ENCODE data around the gene ZNF57. TPM values are rescaled to one million over a fixed set of nuclear protein-coding genes. Genes with fewer than 3 reads are reported as not detected.
A peak's percentile ranks its signal among the peaks of the same experiment; 100 is the strongest.

Gene ZNF57
- total and polyA plus RNA-seq, 2 of the 13 experiments (the other 11 are each of a cell fraction or from before 2014, with no cell fraction given) = 6.6 to 17.5 TPM

DNA sequence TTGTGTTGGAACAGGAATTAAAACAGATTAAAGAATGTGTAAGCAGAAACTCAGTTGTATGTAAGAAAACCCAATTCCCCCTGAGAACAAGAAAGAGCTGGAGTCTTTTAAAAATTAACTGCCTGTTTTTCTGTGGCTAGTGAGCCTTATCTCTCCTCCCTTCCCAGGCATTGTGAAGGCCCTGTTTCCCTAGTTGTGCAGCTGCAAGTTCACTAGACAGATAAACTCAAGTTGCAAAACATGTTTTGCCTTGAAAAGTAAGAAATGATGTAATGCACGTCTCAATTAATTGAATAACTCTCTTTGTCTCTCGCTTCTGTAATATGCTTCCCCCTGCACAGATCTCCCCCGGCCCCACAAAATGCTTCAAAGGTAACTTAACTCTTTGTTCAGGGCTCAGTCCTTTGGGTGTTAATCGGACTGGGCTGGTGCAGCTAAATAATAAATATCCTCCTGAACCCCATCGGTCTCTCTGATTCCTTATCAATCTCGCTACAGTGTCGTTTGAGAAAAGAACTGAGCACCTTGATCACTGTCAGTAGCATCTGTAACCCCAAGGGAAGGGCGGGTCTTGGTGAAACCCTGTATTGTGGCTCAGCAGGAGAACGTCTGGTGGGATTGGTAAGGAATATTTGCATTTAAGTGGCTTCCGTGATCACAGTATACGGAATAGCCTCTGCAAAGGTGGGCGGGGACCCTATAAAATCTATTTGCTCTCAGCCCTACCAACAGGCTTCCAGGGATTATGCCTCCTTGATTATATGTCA is 35.2 kb upstream of the ZNF57 start (continued):
- TF ChIP-seq MTA3 (CRISPR knock-in tag; IDR thresholded peaks at IDR 0.05) (no peak), ZNF333 (CRISPR knock-in tag; IDR thresholded peaks at IDR 0.05; ENCODE audit: borderline replicate concordance) (no peak), CEBPG (CRISPR knock-in tag; IDR thresholded peaks at IDR 0.05) (peak; percentile 59), SNAI1 (CRISPR knock-in tag; IDR thresholded peaks at IDR 0.05; ENCODE audit: borderline replicate concordance) (no peak), MIXL1 (CRISPR knock-in tag; IDR thresholded peaks at IDR 0.05) (peak; percentile 29; the same call in 1 of the 2 replicates), GATAD2A (CRISPR knock-in tag; IDR thresholded peaks at IDR 0.05) (peak; percentile 52; the same call in 1 of the 2 replicates), ZBTB42 (CRISPR knock-in tag; IDR thresholded peaks at IDR 0.05) (no peak), HOXA9 (CRISPR knock-in tag; IDR thresholded peaks at IDR 0.05; ENCODE audit: borderline replicate concordance) (no peak), ATF7 (IDR thresholded peaks at IDR 0.05) (no peak), ATF7 (CRISPR knock-in tag; IDR thresholded peaks at IDR 0.05) (no peak), NCOA1 (CRISPR knock-in tag; IDR thresholded peaks at IDR 0.05) (no peak), ZNF746 (CRISPR knock-in tag; IDR thresholded peaks at IDR 0.05) (no peak), JARID2 (CRISPR knock-in tag; IDR thresholded peaks at IDR 0.05; ENCODE audit: insufficient replicate concordance) (no peak), THAP11 (CRISPR knock-in tag; IDR thresholded peaks at IDR 0.05) (0 out of 2 replicates have a peak, but pooled peaks have one; percentile 30), KDM4B (CRISPR knock-in tag; IDR thresholded peaks at IDR 0.05) (no peak), SALL2 (CRISPR knock-in tag; IDR thresholded peaks at IDR 0.05) (no peak), ZFP90 (CRISPR knock-in tag; IDR thresholded peaks at IDR 0.05; ENCODE audit: borderline replicate concordance) (no peak), U2AF1 (optimal IDR thresholded peaks at IDR 0.05; ENCODE audit: low read depth, low read length) (no peak), MEIS2 (CRISPR knock-in tag; IDR thresholded peaks at IDR 0.05) (no peak), ZNF652 (CRISPR knock-in tag; IDR thresholded peaks at IDR 0.05; ENCODE audit: borderline replicate concordance, low read depth) (0 out of 2 replicates have a peak, but pooled peaks have one; percentile 39), DNMT1 (CRISPR knock-in tag; IDR thresholded peaks at IDR 0.05) (no peak)
- TF ChIP-seq, protein P1, sequence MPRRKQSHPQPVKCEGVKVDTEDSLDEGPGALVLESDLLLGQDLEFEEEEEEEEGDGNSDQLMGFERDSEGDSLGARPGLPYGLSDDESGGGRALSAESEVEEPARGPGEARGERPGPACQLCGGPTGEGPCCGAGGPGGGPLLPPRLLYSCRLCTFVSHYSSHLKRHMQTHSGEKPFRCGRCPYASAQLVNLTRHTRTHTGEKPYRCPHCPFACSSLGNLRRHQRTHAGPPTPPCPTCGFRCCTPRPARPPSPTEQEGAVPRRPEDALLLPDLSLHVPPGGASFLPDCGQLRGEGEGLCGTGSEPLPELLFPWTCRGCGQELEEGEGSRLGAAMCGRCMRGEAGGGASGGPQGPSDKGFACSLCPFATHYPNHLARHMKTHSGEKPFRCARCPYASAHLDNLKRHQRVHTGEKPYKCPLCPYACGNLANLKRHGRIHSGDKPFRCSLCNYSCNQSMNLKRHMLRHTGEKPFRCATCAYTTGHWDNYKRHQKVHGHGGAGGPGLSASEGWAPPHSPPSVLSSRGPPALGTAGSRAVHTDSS (CRISPR knock-in tag; conservative IDR thresholded peaks at IDR 0.05) = no peak
- TF ChIP-seq, protein P2, sequence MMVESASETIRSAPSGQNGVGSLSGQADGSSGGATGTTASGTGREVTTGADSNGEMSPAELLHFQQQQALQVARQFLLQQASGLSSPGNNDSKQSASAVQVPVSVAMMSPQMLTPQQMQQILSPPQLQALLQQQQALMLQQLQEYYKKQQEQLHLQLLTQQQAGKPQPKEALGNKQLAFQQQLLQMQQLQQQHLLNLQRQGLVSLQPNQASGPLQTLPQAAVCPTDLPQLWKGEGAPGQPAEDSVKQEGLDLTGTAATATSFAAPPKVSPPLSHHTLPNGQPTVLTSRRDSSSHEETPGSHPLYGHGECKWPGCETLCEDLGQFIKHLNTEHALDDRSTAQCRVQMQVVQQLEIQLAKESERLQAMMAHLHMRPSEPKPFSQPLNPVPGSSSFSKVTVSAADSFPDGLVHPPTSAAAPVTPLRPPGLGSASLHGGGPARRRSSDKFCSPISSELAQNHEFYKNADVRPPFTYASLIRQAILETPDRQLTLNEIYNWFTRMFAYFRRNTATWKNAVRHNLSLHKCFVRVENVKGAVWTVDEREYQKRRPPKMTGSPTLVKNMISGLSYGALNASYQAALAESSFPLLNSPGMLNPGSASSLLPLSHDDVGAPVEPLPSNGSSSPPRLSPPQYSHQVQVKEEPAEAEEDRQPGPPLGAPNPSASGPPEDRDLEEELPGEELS (CRISPR knock-in tag; IDR thresholded peaks at IDR 0.05) = peak; percentile 41; the same call in 1 of the 2 replicates
- TF ChIP-seq, protein P3, sequence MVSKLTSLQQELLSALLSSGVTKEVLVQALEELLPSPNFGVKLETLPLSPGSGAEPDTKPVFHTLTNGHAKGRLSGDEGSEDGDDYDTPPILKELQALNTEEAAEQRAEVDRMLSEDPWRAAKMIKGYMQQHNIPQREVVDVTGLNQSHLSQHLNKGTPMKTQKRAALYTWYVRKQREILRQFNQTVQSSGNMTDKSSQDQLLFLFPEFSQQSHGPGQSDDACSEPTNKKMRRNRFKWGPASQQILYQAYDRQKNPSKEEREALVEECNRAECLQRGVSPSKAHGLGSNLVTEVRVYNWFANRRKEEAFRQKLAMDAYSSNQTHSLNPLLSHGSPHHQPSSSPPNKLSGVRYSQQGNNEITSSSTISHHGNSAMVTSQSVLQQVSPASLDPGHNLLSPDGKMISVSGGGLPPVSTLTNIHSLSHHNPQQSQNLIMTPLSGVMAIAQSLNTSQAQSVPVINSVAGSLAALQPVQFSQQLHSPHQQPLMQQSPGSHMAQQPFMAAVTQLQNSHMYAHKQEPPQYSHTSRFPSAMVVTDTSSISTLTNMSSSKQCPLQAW (CRISPR knock-in tag; IDR thresholded peaks at IDR 0.05) = peak; percentile 41; the same call in 1 of the 2 replicates
- TF ChIP-seq, protein P4, sequence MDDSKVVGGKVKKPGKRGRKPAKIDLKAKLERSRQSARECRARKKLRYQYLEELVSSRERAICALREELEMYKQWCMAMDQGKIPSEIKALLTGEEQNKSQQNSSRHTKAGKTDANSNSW (CRISPR knock-in tag; IDR thresholded peaks at IDR 0.05; ENCODE audit: borderline replicate concordance) = no peak
- TF ChIP-seq, protein P5, sequence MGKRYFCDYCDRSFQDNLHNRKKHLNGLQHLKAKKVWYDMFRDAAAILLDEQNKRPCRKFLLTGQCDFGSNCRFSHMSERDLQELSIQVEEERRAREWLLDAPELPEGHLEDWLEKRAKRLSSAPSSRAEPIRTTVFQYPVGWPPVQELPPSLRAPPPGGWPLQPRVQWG (CRISPR knock-in tag; IDR thresholded peaks at IDR 0.05; ENCODE audit: borderline replicate concordance, low read depth) = no peak
